SK-N-SH treated with all-trans-retinoic acid at 6 μM for 48 hours (cell line): ENCODE measurements around the gene SGK1.
"Not testable (repeated sequence)": the region's sequence is repeated elsewhere in the genome, so short reads cannot be mapped to it uniquely, and the experiment has no call there.

ENCODE experiments used
- ATAC-seq: fragments of 200-7000 bp; cut with Tn5 transposase; 3 replicates; pipeline ENCODE4 v1.9.1; 2020; ENCODE audit warnings: mild to moderate bottlenecking, moderate library complexity
- ARNTL ChIP-seq: fragments of 450-650 bp; formaldehyde crosslinking; IDR thresholded peaks from 2 replicates; pipeline ENCODE4 v1.5.0; 2020; ENCODE audit warnings: low read depth, mild to moderate bottlenecking, moderate library complexity, borderline replicate concordance
- BACH2 ChIP-seq: fragments of 250-450 bp; sonication (Bioruptor Pico); IDR thresholded peaks from 2 replicates; pipeline ENCODE4 v1.9.0; 2021; ENCODE audit warnings: mild to moderate bottlenecking, borderline replicate concordance
- CREB5 ChIP-seq: fragments of 250-450 bp; sonication (Bioruptor Pico); IDR thresholded peaks from 2 replicates; pipeline ENCODE4 v1.5.1; 2020; ENCODE audit warnings: low read depth, mild to moderate bottlenecking, moderate library complexity
- CSDC2 ChIP-seq: fragments of 250-450 bp; sonication (Bioruptor Pico); IDR thresholded peaks from 2 replicates; pipeline ENCODE4 v1.5.0; 2020; ENCODE audit warnings: mild to moderate bottlenecking, moderate library complexity
- CSRNP3 ChIP-seq: fragments of 250-450 bp; sonication (Bioruptor Pico); IDR thresholded peaks from 2 replicates; pipeline ENCODE4 v1.5.1; 2021; ENCODE audit warnings: mild to moderate bottlenecking, moderate library complexity
- ESRRG ChIP-seq: fragments of 250-450 bp; sonication (Bioruptor Pico); IDR thresholded peaks from 2 replicates; pipeline ENCODE4 v1.6.1; 2021; ENCODE audit warnings: mild to moderate bottlenecking
- GLIS3 ChIP-seq: fragments of 250-450 bp; sonication (Bioruptor Pico); IDR thresholded peaks from 2 replicates; pipeline ENCODE4 v1.5.0; 2020; ENCODE audit warnings: mild to moderate bottlenecking, moderate library complexity
- ISL1 ChIP-seq: fragments of 250-450 bp; sonication (Bioruptor Pico); IDR thresholded peaks from 2 replicates; pipeline ENCODE4 v2.1.2; 2022; ENCODE audit warnings: mild to moderate bottlenecking, moderate library complexity
- OSR1 ChIP-seq: fragments of 250-450 bp; sonication (Bioruptor Pico); IDR thresholded peaks from 2 replicates; pipeline ENCODE4 v1.8.0; 2022; ENCODE audit warnings: moderate library complexity, mild to moderate bottlenecking, inconsistent platforms
- PATZ1 ChIP-seq: fragments of 250-450 bp; sonication (Bioruptor Pico); IDR thresholded peaks from 2 replicates; pipeline ENCODE4 v1.8.0; 2020; ENCODE audit warnings: mild to moderate bottlenecking, moderate library complexity, borderline replicate concordance
- PPARA ChIP-seq: fragments of 250-450 bp; sonication (Bioruptor Pico); IDR thresholded peaks from 2 replicates; pipeline ENCODE4 v1.5.0; 2020; ENCODE audit warnings: mild to moderate bottlenecking, borderline replicate concordance
- RARB ChIP-seq: fragments of 250-450 bp; sonication (Bioruptor Pico); IDR thresholded peaks from 2 replicates; pipeline ENCODE4 v1.8.0; 2021; ENCODE audit warnings: mild to moderate bottlenecking, moderate library complexity
- SNAI2 ChIP-seq: fragments of 250-450 bp; sonication (Bioruptor Pico); IDR thresholded peaks from 2 replicates; pipeline ENCODE4 v1.5.0; 2020; ENCODE audit warnings: mild to moderate bottlenecking, moderate library complexity
- TCF4 ChIP-seq: fragments of 250-450 bp; sonication (Bioruptor Pico); IDR thresholded peaks from 2 replicates; pipeline ENCODE4 v1.8.0; 2021; ENCODE audit warnings: mild to moderate bottlenecking, moderate library complexity, borderline replicate concordance
- TSHZ2 ChIP-seq: fragments of 250-450 bp; sonication (Bioruptor Pico); IDR thresholded peaks from 2 replicates; pipeline ENCODE4 v1.5.0; 2020; ENCODE audit warnings: mild to moderate bottlenecking, moderate library complexity

The SGK1 gene

GRCh38 chr6:134238960-134239795 is 78.7 kb downstream of the SGK1 start:
- ATAC-seq = peak; percentile 30; the same call in 1 of the 3 replicates

GRCh38 chr6:134238006-134238405 is 79.9 kb downstream of the SGK1 start:
- no peak for ATAC-seq
- no peak for TF ChIP-seq TCF4

More at GRCh38 chr6:134238960-134239795, 78.7 kb downstream of the SGK1 start:
- TF ChIP-seq CSRNP3 = no peak
- TF ChIP-seq CREB5 (CRISPR knock-in tag) = no peak
- TF ChIP-seq TCF4 = peak; percentile 92
- TF ChIP-seq OSR1 = no peak
- no peak for TF ChIP-seq GLIS3 (CRISPR knock-in tag)
- TF ChIP-seq CSDC2 = no peak

- ATAC-seq = peak; percentile 51; the same call in 2 of the 3 replicates
- no peak for TF ChIP-seq ESRRG (CRISPR knock-in tag)
- no peak for TF ChIP-seq ISL1 (CRISPR knock-in tag)
- TF ChIP-seq RARB (CRISPR knock-in tag) = no peak
- no peak for TF ChIP-seq GLIS3 (CRISPR knock-in tag)
- TF ChIP-seq TCF4 = no peak
- no peak for TF ChIP-seq PPARA (CRISPR knock-in tag)
- no peak for TF ChIP-seq TSHZ2
- no peak for TF ChIP-seq CSRNP3
- TF ChIP-seq ARNTL (CRISPR knock-in tag) = no peak
- no peak for TF ChIP-seq SNAI2 (CRISPR knock-in tag)
- no peak for TF ChIP-seq PATZ1 (CRISPR knock-in tag)
- no peak for TF ChIP-seq BACH2 (CRISPR knock-in tag)
- TF ChIP-seq OSR1 = no peak
Measured at GRCh38 chr6:134235937-134236751, 81.8 kb downstream of the SGK1 start.

GRCh38 chr6:134235334-134235733 is 82.6 kb downstream of the SGK1 start:
- ATAC-seq = not testable (repeated sequence)
